NCI-H1694 treated with DMSO at 0.1 percent for 48 hours (cell line): ENCODE results near the gene C1orf210.

Experiments used
- DNase-seq: peaks from one replicate; lab custom pipeline; 2025; lab: John Stamatoyannopoulos, UW

C1orf210 gene

DNA sequence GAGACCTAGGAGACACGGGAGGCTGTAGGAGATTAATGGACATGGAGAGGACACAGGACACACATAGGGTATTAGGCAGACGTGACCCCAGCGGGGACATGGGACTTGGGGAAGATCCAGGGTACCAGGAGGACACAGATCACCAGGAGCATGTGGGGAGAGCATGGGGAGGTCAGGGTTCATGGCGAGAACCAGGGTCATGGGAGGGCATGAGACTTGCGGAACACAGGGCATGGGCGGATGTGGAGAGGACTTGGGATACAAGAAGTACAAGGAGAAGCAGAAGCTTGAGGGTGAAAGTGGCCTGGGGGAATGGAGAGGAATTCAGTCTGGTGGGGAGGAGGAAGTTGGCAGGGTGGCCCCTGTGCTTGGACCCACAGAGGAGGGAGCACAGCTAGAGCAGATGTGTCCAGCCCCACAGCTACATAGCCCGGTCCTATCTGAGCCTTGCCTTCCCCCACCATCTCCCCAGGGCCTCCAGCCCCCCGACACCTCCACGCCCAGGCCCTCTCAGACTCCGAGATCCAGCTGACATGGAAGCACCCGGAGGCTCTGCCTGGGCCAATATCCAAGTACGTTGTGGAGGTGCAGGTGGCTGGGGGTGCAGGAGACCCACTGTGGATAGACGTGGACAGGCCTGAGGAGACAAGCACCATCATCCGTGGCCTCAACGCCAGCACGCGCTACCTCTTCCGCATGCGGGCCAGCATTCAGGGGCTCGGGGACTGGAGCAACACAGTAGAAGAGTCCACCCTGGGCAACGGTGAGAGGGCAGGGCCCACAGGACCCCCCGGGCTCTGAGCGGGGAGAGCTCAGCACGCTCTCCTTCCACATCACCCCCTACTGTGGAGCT lies 27.5 kb upstream of the C1orf210 start:
- no peak for DNase-seq

DNA sequence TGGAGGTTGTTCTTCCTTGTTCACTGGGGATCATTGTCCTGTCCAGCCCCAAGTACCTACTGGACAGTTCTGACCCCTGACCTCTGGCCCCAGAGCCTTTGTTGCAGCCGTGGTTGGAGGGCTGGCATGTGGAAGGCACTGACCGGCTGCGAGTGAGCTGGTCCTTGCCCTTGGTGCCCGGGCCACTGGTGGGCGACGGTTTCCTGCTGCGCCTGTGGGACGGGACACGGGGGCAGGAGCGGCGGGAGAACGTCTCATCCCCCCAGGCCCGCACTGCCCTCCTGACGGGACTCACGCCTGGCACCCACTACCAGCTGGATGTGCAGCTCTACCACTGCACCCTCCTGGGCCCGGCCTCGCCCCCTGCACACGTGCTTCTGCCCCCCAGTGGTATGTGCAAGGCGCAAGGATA lies 26.8 kb upstream of the C1orf210 start:
- DNase-seq, result no peak

DNA sequence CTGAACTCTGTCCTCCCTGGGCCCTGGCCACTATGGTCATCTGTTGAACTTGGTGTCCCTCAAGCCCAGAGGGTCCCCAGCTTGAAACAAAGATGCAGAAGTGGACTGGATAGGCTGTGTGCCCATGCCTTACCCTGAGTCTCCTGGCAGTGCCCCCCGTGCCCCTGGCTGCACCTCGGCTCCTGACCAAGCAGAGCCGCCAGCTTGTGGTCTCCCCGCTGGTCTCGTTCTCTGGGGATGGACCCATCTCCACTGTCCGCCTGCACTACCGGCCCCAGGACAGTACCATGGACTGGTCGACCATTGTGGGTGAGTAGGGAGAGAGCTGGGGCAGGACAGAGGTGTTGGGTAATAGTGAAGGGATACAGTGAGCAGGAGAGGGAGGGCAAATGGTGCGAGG lies 26.1 kb upstream of the C1orf210 start:
- DNase-seq, result no peak

DNA sequence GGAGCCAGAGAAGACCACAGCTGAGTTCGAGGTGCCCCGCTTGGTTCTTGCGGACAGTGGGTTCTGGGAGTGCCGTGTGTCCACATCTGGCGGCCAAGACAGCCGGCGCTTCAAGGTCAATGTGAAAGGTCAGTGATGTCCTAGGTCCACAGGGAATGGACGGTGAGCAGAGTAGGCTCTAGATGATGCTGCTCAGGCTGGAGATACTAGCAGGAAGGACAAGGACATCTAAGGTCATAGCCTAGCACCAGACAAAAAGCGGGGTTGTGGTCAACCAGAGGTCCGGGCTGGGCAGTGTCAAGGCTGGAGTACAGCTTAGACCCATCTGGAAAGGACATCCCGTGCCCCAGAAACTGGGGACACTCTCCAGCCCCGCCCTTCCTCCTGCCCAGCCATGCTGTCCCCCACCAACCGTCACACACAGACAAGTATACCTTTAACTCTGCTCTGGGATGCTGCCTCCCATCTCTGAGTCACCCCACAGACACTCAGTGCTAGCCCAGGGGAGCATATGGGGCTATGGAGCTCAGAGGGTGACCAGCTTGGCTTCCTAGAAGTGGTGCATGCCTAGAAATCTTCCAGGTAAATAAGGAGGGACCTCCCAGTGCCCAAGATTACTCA lies 24.1 kb upstream of the C1orf210 start:
- DNase-seq, result no peak

DNA sequence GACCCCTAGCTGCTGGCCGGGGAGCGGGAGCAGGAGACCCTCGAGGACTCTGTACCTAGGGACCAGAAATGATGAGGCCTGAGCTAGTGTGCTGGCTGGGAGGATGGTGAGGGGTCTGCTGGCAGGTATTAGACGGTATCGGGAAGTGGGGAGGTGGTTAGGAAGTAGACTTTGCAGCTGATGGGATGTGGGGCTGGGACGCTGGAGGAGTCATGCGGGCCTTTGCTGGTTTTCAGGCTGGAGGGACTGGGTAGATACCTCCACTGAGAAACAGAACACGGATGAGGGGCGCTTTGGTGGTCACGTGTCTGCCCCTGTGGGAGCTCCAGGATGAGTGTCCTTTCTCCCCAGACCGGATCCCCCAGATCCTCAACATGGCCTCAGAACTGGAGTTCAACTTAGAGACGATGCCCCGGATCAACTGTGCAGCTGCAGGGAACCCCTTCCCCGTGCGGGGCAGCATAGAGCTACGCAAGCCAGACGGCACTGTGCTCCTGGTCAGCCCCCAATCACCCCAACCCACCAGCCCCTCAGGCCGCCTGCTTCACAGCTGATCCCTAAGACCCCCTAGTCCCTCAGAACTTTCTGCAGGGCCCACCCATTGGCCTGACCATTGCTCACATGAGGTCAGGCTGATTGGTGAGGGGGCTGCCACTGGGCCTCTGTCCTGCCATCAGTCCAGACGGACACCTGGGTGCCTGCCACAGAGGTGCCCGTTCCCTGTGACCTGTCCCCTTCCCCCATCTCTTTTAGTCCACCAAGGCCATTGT lies 23.4 kb upstream of the C1orf210 start:
- DNase-seq, result no peak

DNA sequence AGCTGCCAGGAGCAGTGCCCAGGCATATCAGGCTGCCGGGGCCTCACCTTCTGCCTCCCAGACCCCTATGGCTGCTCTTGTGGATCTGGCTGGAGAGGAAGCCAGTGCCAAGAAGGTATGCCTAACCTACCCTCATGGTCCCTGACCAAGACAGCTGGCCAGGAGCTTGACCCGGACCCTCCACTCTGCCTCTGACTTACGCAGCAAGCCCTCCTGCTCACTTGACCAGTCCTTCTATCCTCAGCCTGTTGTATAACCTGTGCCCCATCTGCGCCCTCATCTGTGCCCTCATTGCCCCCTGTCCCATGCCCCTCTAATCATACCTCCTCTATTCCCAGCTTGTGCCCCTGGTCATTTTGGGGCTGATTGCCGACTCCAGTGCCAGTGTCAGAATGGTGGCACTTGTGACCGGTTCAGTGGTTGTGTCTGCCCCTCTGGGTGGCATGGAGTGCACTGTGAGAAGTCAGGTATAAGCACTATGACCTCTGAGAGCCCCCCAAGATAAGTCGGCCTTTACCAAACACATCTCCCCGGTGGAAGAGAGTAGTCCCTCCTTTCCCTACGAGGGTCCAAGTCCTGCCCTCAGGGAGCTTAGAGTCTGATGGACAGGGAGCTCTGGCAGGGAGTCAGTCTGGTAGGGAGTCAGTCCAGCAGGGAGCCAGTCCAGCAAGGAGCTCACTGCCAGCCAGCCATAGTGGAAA lies 22.2 kb upstream of the C1orf210 start:
- no peak for DNase-seq

DNA sequence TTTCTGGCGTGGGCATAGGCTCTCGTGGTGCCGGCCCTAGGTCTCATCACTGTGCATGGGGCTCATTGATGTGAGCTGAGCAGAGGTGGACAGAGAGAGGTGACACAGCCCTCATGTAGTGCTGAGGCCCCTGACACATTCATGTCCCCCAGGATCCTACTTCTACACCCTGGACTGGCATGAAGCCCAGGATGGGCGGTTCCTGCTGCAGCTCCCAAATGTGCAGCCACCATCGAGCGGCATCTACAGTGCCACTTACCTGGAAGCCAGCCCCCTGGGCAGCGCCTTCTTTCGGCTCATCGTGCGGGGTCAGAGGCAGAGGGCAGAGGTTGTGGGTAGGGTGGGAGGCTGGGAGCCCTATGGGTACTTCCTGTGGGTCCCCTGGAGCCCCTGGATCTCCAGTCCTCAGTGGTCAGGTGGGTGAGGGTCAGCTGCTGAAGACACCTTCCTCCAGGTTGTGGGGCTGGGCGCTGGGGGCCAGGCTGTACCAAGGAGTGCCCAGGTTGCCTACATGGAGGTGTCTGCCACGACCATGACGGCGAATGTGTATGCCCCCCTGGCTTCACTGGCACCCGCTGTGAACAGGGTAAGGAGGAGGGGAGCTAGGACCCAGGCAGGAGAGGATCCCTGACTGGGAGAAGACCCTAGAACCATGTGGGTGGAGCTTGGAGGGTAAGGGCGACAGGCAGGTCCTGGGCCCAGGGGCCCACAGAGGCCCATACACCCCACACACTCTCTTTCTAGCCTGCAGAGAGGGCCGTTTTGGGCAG lies 21.5 kb upstream of the C1orf210 start:
- no peak for DNase-seq

DNA sequence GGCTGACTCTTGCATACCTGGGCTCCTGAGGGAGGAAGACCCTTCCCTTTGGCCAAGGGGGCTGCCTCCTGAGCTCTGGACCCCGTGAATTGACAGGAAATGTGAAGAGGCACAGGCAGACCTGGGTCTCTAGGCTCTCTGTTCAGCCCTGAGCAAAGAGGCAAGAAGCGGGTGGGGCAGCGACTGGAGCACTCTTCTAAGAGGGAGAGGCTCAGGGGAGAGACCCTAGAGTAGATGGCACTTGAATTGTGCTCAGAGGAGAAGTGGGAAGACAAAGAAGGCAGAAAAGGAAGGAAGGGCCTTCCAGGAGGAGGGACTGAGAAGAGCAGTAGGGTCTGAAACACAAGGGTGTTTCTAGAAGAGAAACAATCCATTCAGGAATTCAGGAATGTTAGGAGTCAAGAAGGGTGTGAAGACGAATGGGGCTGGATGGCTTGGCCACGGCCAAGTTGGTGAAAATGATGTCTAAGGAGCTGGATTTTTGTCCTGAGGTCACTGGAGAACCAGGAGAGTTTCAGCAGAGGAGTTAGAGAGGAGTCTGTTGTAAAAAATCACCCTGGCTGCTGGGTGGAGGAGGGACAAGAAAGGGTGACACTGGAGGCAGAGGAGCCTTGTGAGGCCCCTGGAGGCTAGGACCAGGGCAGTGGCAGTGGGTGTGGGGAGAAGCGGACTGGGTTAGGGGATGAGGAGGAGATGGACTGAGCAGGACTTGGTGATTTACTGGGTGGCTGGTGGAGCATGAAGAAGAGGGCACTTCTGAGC lies 20.7 kb upstream of the C1orf210 start:
- no peak for DNase-seq

DNA sequence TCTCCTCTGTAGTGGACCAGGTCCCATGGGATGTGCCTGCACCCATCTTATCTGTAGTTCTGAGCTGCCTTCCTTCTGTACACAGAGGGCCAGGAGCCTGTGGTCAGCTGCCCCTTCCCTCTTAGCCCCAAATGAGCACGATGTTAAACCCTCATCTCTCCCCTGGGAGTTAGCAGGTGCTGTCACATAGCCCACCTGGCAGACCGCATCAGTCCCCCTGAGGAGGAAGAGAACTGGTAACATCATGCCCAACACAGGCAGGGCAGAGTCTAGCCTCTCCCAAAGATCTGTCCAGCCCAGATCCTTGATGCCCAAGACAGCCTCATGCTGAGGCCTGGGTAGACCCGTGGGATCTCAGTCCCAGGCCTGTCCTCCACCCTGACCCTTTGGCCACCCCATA lies 20.1 kb upstream of the C1orf210 start:
- no peak for DNase-seq

DNA sequence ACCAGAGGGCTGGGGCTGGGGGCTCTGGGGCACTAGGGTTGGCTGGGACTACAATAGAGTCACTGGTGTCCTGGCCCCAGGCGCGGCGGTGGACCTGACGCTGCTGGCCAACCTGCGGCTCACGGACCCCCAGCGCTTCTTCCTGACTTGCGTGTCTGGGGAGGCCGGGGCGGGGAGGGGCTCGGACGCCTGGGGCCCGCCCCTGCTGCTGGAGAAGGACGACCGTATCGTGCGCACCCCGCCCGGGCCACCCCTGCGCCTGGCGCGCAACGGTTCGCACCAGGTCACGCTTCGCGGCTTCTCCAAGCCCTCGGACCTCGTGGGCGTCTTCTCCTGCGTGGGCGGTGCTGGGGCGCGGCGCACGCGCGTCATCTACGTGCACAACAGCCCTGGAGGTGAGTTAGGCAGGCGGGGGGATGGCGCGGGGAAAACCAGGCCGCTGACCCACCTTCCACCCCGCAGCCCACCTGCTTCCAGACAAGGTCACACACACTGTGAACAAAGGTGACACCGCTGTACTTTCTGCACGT lies 19.5 kb upstream of the C1orf210 start:
- no peak for DNase-seq

DNA sequence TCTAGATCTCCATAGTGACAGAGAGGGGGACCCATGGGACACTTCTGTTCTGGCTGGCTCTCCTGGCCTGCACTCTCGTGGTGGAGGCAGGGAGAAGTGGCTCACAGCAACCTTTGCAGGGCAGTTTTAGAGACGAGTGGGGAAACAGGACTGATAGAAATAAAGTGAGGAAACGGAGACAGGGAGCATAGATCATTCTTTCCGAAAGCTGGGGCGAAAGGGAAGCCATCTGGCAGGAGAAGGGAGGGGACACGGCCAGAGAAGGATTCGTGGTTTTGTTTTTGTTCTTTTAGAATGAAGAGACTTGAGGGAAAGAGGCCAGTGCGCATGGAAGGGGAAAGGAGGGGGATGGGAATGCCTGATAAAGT lies 18.9 kb upstream of the C1orf210 start:
- no peak for DNase-seq

DNA sequence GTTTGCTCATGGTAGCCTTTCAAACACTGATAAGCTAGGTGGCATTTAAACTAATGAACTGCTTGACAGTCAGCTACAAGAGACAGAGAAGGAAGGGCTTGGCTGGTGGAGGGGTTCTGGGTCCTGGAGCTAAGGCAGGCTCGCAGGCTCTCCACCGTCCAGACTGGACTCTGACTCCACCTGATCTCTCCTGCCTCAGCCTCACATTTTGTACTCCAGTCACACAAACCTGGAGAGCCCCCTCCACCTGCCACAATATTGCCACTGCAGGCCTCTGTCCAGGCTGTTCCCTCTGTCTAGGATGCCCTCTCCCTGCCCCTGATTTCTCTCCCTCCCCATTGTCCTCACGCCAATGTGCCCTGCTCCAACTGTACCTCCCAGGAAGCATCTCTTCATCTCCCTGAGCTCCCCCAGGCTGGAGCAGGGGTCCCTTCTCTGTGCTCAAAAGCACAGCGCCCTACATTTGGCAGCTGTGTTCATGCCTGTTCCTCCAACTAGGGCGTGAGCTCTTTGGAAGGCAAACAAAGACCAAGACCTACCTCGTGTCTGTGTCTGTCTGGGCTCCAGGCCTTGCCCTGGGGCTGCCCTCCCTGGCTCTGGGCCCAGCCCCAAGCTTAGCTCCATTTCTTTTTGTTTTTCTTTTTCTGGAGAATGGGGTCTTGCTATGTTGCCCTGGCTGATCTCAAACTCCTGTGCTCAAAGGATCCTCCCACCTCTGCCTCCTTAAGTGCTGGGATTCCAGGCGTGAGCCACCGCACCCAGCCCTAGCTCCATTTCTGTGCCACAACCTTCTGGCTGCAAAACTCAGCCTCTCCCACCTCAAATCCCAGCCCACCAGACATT lies 18.3 kb upstream of the C1orf210 start:
- DNase-seq, result no peak

DNA sequence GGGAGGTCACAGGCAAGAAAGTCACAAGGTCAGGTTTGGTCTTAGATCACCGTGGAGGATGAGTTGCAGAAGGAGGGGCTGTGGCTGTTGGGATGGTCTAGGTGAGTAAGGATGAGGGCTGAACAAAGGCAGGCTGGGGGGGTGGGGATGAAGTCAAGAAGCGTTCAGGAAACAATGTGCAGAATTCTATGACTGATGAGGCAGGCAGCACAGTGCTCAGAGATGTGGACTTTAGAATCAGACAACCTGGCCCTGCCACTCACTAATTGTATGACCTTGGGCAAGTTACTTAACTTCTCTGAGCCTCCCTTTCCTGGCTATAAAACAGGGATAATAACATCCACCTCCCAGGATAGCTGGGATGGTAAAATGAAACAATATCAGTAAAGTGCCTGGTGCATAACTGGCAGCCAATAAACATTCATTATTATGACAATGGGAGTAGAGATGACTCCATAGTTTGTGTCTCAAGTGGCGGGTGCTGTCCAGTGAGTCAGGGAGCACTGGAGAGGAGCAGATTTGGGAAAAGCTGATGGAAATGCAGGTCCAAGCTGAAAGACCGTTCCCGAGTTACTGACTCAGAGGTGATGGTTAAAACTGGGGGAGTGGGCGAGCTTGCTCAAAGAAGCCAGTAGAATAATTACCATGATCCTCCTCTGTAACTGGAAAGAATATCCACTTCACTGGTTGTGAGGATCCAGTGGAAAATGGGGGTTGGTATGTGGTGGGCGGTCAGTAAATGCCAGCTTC lies 17.5 kb upstream of the C1orf210 start:
- no peak for DNase-seq

DNA sequence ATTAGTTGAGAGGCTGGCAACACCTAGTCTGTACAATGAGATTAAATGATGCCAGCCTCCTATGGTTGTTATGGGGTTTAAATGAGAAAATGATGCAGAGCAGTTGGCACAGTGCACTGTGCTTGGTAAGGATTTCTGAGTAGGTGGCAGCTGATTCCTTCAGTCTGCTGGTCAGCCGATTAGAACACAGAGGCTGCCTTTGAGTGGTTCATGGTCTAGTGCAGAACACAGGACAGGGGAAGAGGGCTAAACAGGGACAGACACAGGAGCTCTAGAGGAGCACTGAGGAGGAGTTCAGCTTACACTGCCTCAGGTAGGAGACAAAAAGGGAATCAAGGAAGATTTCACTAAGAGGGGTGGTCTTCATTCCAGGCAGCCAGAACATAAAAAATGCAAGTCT lies 16.8 kb upstream of the C1orf210 start:
- DNase-seq, result no peak

DNA sequence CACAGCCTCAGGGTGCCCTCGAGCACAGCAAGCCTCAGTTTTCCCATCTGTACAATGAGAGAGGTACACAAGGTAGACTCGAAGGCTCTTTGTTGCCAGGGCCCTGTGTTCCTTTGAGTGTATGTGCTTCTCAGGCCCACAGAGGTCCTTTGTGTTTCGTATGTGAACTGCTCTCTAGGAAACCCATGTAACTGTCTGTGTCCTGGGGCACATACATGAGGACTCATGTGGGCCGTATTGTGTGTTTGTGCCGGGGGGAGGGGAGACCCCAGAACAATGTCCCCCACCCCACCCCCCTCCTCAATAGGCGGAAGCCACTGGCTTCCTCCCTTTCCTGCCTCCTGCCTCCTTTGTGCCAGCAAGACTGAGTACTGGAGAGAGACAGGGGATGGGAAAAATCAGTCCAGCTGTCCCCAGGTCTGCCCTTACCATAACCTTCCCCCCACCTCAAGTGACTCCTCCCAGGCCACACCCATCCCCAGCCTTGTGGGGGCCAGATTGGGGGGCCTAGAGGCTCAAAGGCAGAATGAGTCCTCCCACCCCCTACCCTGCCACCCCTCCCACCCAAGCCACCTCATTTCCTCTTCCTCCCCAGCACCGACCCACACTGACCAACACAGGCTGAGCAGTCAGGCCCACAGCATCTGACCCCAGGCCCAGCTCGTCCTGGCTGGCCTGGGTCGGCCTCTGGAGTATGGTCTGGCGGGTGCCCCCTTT lies 15.2 kb upstream of the C1orf210 start, which contains the start of gene TIE1:
TIE1 (plus strand) TSS at position 605 of the 717 bp plus-strand sequence; CDS start at position 695, 90 bp downstream.
- DNase-seq, result no peak

DNA sequence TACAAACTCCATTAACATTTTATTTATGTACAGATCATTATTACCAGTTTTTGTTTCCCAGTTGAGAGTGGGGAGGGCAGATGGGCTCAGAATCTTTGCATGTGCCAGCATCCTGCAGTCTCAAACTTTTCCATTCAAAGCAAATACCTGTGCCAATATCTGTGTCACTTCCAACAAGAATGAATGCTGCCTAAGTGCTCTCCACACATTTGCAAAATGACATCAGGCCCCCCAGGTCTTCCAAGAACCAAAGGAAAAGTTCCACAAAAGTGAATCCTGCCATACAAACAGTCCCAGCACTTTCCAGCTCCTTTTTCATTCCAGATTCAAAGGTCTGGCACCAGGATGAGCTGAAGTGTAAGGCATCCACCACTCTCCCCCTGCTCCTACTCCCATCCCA lies 13.7 kb upstream of the C1orf210 start:
- no peak for DNase-seq

DNA sequence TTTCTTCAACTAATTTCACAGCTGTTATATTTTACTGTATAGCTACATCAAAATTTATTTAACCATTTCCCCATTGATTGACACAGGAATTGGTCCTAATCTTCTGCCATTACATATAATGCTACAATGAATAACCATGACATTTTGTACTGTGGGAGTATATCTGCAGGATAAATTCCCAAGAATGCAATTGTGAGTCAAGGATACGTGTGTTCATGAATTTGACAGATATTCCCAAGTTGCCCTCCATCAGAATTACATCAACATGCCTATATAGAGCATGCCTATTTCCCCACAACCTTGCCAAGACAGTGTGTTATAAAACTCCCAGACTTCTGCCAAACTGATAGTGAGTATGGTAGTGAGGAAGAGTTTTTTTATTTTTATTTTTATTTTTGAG lies 12.7 kb upstream of the C1orf210 start:
- DNase-seq, result no peak

DNA sequence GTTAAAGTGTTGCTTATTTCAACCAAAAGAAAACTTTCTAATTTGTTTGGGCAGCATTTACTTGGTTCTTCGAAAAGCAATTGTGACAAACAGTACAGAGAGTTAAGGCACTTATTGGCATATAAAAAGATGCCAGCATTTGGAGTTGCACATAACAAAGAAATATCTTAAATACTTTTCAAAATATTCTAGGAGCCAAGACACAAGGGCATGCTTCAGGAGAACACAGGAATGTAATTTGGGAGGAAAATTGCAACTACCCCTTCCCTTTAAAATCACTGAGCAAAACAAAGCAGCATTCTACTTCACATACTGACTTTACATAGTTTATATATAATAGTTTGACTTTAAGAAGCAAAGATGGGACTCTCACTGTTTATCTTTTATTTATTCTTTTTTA lies 10.8 kb upstream of the C1orf210 start:
- DNase-seq, result no peak
